GM19468 (cell line): ENCODE measurements around the gene ANGEL1.

Experiments used
- ATAC-seq: cut with Tn5 transposase; IDR thresholded peaks from one replicate; pipeline ENCODE4 v1.9.1; 2021; ENCODE audit warnings: mild to moderate bottlenecking, moderate library complexity, moderate number of reproducible peaks; ENCODE audit not compliant: unreplicated experiment; ENCODE audit errors: extremely low read depth

Gene ANGEL1

DNA sequence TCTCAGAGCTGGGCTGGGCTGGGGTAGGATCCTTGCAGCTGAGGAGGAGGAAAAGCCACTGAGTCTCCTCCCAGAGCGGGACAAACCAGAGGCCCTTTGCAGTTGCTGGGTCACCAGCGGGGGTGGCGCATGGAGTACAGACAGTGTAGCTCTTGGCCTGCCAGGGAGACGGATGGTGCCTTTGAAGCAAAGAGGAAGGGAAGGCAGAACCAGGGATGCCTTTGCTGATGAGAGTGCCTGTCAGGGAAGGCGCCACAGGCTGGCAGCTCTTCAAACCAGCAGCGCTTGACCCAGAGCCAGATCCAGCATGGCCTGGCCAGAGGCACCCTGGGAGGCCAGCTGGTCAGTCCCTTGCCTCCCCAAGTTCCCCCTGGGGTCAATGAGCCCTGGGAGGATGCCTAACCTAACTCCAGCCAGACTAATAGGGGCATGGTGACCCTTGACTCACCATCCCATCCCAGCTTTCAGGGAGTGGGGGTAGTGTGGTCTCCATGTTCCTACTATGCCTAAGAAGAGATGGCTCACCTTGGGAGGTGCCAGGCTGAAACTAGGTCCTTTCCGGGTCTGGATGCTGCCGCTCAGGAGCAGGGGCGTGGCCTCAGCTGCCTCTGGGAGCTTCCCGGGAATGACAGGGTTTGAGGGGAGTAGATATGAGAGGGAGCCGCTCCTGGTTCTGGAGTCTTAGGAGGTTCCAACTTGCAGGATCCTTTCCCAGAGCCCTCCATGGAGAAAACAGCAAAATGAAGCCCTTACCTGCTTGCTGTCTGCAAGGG lies 31.6 kb downstream of the ANGEL1 start:
- no peak for ATAC-seq

DNA sequence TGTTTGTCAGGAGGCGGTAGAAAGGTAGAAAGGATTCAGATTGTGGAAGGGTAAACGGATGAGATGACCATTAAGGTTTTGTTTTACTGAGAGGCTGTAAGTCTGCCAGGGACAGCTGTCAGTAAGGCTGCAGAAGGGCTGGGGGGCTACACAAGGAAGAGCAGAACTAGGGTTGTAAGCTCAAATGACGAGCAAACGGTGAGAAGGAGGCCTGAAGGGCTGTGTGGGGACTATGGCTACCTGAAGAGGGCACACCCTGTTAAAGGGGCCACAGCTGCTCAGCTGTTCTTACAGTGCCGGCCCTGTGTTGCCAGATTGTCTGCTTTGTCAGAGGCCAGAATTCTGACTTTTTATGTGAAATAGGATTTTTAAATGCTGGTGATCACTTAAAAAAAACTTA lies 32.3 kb downstream of the ANGEL1 start:
- ATAC-seq = no peak

DNA sequence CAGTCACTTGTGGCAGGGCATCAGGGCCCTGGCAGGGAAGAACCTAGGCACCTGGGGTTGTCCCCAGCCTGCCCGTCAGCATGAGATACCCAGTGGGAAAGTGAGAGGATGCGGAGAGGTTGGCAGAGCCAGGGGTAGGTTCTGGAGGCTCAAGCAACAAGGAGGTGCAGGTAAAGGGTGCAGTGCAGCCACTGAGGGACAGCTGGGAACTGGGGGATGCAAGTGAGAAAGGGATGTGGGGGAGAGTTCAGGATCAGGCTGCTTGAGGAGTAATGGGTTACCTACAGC lies 32.7 kb downstream of the ANGEL1 start:
- no peak for ATAC-seq

DNA sequence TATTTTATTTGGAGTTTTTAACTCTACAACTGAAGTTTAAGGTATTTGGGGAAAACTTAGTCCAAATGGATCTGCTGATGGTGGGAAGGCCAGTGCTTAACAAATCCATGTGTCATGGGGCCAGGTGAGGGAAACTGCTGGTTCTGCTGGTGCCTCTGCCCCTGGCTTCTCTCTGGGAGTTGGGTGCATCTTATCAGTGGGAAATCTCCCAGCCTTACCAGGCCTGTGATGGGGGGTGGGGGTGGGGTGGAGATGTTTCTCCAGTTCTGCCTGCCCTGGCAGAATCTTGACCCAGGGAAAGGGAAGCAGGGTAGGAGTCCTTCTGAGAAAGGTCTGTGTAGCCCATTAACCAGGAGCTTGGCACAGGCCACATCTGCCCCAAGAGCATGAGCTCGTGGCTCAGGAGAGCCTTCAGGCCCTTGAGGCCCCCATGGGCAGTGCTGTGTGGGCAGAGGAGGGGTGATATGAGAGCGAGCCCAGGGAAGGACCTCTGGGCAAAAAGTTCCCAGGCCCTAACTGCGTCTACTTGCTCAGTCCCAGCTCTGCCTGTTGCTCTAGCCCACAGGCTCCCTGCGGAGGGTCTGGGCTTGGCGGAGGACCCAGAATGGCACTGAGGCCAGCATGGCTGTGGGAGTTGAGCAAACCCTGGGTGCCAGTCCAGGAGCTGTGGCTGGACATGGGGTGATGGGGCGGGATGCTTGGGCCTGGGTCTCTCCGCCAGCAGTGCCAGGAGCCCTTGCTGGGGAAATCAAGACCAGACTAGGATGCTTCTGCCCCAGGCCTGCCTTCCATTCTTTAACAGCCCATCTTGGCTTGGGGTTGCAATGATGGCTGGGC lies 33.2 kb downstream of the ANGEL1 start:
- ATAC-seq = no peak

DNA sequence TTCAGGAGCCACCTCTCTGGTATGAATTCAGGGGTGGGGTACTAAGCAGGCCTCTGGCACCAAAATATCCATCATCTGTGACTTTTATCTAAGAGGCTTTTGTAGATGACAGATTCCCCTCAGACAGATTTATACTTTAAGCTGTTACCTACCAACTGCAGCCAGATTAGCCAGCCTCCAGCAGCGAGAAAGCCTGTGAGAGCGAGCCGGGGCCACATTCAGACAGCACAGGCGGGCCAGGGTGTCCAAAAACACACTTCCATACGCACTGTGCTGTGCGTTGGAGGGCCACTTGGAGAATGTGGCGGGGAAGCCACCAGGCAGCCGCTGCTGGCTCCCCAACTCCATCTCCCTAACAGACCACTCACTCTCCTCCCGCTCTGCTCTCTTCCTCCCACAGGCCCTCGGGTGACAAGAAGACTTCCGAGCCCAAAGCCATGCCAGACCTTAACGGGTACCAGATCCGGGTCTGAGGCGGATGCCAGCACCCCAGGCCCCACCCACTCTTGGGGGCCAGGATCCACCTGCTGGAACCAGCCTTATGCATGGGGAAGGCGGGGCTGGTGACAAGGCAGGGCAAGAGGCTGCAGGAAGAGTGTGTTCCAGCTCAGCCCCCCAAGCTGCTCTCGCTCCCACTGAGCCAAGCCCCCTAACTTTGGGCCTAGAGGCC lies 34.0 kb downstream of the ANGEL1 start:
- no peak for ATAC-seq

DNA sequence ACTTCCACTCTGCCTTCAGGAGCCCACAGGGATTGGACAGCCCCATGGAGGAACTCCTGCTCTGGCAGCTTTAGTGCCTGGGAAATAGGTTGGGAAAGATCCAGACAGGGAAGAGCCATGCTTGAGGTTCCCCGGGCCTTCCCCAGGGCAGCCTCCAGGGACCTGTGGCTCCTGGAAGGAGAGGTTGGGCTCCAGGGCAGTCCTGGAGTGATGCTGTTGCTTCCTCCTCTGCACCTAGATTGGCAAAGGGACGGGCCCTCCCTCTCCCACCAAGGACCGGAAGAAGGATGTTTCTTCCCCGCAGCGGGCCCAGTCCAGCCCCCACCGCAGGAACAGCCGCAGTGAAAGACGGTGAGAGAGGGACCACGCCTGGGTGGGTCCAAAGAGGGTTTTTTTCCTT lies 35.0 kb downstream of the ANGEL1 start:
- no peak for ATAC-seq

DNA sequence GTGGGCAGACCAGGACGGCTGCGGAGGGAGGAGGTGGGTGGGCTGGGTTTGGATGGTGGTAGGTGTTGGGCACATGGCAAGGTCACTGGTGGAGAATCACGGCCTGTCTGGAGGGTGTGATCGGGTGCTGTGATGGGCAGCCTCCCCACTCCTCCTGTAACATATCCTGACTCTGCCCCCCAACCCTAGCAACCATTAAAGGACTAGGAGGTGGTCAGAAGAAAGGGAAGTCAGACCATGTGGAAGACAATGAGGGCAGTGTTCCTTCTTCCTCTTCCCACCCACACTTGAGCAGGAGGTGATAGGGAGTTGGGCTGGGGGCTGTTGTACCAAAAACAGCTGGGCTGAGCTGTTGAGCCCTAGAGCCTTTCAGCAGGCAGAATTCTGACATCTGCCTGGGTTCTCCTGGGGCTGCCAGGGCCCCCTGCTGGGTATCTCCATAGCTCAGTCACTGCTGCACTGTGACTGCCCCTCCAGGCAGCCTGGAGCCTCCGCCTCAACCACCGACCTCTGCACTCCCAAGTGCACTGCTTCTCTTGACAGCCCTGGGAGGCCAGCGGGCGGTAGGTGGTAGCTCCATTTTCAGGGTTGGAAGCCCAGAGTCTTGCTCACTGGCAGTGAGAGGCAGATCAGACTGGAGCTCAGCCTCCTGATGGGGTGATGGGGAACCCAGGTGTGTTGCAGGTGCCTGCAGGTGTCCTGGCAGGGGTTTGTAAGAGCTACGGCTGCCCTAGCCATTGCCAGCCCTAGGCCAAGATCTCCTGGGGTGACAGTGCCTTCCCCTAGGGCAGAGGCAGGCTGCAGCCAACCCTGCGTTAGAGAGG lies 36.0 kb downstream of the ANGEL1 start:
- no peak for ATAC-seq

DNA sequence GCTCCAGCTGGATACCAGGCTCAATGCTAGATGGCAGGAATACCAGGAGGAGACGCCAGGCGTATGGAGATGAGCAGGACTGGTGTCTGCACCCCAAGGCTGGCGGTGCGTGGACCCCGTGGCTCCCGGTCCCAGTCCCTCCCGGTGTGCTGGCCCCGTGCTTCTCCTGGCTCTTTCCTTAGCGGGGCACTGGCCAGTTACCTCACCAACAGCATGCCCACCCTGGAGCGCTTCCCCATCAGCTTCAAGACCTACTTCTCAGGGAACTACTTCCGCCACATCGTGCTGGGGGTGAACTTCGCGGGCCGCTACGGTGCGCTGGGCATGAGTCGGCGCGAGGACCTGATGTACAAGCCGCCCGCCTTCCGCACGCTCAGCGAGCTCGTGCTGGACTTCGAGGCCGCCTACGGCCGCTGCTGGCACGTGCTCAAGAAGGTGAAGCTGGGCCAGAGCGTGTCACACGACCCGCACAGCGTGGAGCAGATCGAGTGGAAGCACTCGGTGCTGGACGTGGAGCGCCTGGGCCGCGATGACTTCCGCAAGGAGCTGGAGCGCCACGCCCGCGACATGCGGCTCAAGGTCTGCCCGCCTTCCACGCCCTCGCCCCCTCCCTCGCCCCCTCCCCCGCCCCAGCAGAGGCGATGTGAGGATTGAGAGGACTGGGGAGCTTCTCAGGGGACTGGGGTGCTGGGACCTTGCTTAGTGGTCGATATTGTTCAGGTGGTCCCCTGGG lies 36.8 kb downstream of the ANGEL1 start:
- ATAC-seq = no peak

DNA sequence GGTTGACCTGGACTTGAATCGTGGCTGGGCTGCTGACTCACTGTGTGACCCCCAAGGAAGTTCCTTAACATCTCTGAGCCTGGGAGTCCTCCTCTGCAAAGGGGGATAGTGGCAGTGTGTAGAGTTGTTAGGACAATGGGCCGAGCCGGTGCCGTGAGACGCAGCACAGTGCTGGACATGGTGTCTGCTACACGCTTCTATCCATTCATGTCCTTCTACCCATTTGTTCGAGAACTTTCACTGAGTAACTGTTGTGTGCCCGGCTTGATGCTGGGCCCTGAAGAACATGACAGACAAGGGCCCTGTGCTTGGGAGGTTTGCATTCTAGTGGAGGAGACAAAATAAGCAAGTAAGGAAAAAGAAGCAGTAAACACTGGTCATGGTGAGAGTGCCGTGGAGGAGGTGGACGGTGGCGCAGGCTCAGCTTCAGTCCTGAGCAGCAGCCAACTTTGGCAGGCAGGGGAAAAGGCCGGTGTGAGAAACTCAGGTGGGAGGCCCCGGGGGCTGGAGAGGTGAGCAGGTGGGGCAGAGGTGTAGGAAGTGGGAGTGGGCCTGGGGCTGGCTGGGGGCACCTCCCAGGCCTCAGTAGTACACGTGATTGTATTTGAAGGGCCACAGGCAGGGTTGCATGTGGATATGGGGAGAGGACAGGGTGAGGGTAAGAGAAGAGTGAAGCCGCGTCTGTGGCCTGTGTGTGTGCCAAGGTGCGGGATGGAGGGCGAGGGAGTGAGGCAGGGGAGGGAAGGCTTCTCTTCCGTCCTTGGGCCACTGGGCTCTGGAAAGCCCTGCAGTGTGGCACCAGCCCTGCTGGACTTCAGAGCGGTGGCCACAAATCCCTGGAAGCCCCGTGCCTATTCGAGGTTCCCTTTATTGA lies 37.6 kb downstream of the ANGEL1 start:
- no peak for ATAC-seq

DNA sequence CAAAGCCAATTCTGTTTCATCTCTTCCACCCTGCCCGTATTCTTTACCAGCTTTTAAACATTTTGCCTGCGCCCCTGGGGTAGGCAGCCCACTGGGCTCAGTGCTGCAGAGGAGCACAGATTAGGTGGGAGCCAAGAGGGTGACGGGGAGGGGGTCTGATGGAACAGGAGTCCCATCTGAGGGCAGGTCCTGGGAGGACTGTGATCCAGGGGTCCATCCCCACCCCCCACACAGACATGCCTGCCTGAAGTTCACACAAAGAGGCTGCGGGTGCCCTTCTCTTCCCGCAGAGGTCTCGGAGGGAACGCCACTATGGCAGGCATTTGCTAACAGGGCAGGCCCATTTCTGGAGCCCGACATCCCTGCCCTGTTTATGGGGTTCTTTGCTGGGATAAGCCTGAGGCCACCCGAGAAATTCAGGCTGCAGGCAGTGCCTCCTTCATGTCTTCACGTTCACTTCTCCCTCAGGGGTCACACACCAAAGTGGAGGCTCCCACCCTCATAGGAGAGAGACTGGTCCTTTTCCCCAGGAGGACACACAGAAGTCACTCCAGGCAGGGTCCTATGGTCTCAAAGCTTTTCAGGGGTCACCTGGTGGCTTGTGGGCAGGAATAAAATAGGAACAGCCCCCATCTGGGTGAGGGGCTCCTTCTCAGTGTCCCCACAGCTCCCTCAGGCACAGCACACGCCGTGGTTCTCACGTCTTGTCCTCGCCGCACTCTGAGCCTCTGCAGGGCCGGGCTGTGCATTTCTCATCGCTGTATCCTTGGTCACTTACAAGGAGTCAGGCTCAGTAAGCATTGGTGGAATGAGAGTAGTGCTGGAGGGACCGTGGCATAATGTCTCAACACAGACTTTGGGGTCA lies 38.5 kb downstream of the ANGEL1 start:
- no peak for ATAC-seq

DNA sequence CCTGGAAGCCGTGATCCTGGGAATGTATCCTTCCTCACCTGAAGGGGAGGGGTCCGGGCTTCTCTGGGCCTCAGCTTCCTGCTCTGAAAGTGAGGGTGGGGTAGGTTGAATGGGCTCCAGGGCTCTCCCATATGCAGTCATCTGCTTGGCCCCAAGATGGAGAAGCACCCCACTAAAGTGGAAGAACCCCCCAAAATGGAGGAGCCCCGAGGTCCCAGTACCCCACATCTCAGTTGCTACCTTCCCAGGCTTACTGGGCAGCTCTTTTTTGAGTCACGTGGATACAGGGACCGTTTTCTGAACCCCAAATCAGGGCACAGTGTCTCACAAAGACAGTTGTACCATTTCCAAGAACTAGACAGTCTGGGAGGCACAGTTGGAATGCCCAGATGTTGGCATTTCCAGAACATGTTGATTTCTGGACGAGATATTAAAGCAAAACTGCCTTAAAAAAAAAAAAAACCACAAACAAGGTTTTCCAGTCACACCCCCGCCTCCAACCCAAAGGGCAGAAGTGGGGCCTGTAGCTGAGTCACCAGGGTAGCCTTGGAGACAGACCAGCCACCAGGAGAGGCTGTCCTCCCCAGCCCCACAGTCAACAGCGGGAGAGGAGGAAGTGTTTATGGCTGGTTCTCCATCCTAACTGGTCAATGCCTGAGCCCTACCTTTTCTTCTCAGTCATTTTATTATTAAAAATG lies 39.3 kb downstream of the ANGEL1 start:
- ATAC-seq = no peak

DNA sequence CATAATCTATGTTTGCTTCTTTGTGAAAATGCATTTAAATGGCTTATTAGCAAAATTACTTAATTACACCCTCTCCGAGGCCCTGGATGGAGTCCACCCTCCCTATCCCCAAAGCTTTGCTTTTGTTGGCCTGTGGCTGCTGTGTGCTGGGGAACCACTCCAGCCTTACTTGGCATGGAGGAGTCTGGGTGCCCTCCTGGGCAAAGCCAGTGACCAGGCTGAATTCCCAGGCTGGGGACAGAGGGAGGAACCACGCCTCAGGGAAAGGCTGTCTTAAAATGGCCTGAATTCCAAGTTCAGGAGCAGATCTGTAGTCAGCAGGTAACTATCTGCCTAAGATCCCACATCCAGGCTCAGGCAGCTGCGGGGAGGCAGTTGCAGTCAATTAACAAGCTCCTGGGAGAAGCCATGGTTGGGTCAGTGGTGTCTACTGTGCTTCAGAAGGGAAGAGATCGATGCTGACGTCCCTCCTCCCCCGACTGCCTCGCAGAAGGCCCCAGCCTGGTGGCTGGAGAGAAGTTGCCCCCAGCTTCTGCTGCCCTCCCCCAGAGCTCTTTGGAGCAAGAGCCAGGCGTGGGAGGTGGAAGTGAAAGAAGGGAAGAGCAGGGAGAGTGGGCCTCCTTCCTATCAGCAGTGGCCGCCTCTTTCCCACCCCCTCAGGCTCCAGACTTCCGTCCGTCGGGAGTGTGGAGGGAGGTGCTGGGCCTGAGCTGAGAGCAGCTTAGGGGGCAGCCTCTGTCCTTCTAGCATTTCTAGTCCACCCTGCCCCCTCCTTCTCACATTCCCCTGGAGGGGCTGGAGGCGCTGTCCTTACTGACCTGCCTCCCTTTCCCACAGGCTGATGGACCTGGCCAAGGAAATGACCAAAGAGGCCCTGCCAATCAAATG lies 40.1 kb downstream of the ANGEL1 start:
- ATAC-seq = no peak

DNA sequence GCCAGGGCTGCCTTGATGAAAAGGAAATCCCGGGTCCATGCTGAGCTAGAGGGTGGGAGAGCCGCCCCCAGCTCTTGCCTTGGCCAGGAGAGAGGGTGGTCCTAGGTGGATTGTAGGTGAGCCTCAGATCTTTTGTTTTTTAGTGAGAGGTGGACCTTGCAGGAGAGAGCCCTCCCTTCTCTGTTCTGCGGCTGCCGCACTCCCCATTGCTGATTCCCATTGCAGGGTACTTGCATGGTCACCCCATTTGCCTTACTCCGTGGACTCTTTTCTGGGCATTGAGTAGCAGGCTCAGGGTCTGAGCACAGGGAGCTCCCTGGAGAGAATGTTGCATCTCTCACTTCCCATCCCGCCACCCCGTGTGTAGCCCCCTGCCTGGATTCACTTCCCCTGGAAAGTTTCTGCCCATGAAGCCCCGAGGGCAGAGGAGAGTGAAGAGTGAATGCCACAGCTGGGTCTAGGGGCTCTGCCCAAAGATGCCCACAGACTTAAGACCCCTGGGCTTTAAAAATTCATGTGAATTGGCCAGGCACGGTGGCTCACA lies 41.2 kb downstream of the ANGEL1 start:
- ATAC-seq = no peak

DNA sequence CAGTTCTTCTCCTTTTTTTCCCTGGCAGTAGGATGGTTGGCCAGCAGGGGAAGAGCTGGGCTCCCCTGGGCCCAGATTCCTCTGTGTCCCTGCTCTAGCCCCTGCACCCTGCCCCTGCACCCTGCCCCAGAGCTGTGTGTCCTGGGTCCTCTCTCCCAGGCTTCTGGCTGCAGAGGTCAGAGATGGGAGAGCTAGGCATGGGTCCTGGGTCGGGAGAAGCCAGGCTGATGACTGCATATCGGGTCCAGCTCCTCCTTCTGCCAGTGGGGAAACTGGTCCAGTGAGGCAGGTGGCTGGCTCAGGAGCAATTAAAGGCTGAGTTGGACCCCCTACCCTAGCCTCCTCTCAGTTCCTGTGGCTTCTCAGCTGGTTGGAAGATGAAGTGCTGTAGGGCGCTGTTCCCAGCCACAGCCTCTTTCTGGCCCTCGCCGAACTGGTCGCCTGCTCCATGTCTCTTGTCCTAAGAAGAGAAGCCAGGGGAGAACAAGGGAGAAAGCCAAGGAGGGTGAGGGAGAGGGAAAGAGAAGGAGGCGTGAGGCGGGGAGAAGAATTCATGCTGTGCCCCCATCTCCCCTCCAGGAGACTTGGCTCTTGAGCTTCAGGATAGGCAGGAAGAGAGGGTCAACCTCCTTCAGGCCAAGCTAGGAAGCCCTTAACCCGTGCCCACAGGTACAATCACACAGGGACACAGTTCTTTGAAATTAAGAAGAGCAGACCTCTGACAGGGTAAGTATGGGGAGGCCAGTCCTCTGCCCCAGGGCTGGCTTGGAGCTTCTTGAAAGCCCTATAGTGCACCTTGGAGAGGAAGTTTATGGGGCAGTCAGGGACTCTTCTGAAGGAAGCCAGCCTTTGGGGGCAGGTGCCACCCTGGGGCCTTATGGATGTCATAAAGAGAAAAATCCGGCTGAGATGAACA lies 41.9 kb downstream of the ANGEL1 start:
- ATAC-seq = no peak

DNA sequence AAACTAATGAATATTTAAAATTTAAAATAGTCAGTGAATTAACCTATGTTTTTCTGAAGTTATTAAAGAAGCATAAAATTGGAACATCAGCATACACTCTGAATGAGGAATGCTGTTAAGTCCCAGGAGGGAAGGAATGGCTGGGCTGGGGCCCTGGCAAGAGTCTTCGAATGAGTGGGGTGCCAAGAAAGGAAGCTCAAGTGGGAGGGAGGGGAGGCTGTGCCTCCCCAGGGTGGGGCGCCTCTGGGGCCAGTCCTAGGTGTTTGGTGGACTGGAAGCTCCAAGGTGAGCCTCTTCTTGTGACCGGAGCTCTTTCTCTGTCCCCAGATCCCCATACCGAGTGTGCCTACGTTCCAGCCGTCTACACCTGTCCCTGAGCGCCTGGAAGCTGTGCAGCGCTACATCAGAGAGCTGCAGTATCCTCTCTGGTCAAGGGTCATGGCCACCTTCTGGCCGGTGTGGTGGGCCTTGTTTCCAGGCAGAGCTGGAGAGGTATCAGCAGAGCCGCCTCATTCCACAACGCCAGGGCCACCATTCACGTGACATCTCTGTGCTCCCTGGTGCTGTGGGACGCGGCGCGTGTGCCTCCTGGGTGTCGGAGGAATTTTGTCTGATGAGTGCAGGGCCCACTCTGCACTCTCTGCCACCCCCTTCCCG lies 42.9 kb downstream of the ANGEL1 start:
- ATAC-seq = no peak
